GM12873 (cell line): ENCODE measurements around the gene AFG3L2.

ENCODE experiments used
- CTCF ChIP-seq: IDR thresholded peaks from 2 replicates; pipeline ENCODE4 v1.5.1; 2012; ENCODE audit warnings: low read depth, mild to moderate bottlenecking, moderate library complexity, low read length, control low read depth; ENCODE audit not compliant: insufficient read depth; ENCODE audit errors: missing control alignments

The AFG3L2 gene

GRCh38 chr18:12405066-12405465 lies 28.0 kb upstream of the AFG3L2 start:
- TF ChIP-seq CTCF: no peak

- no peak for TF ChIP-seq CTCF
Observed at GRCh38 chr18:12403601-12404506, 26.8 kb upstream of the AFG3L2 start.

GRCh38 chr18:12401881-12402280 lies 24.9 kb upstream of the AFG3L2 start:
- no peak for TF ChIP-seq CTCF

DNA sequence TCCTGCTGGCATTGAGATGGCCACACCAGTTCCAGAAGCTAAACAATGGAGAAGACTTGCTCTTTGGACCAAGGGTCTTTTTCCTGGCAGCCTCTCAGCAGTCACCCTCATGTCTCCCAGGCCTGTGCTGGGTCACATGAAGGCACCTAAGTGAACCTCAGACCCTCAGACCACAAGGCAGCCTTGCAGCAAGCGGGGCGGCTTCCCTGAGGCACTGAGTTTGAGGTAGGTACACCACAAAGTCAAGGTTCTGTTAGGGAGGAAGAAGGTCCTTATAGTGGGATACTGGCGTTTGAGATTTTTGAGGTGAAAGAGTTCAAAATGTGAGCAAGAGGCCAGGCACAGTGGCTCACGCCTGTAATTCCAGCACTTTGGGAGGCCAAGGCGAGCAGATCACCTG lies 22.2 kb upstream of the AFG3L2 start:
- no peak for TF ChIP-seq CTCF

DNA sequence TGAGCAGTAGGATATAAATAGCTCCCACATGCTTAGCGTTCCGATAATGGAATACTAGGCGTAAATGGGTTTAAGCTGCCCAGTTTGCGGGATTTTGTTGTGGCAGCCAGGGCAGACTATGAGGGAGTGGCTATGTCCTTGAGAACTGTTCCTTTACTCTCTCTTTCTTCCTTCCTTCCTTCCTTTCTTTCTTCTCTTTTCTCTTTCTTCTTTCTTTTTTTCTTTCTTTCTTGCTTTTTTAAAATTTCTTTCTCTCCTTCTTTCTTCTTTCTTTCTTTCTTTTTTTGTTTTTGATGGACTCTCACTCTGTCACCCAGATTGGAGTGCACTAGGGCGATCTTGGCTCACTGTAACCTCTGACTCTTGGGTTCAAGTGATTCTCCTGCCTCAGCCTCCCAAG lies 21.6 kb upstream of the AFG3L2 start:
- TF ChIP-seq CTCF: no peak

- no peak for TF ChIP-seq CTCF
Observed at GRCh38 chr18:12397793-12398192, 20.8 kb upstream of the AFG3L2 start.

DNA sequence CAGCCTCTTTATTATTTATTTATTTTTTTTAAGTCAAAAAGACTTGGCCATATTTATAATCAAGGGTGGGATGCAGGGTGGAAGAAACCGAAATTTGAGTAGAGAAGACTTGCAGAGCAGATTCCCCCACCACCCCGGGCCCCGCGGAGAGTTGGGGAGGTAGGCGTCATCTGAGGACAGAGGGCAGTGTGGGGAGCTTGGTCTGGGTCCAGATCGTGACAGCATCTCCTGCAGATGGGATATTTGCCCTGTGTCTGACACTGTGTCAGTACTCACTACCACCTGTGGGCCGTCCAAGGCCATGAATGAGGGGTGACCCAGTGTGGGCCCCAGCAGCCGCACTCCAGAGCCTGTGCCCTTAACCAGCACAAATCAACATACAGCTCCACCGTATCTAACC lies 20.2 kb upstream of the AFG3L2 start:
- TF ChIP-seq CTCF: no peak
